ENCODE measurements around the gene ZSCAN26.

DNA sequence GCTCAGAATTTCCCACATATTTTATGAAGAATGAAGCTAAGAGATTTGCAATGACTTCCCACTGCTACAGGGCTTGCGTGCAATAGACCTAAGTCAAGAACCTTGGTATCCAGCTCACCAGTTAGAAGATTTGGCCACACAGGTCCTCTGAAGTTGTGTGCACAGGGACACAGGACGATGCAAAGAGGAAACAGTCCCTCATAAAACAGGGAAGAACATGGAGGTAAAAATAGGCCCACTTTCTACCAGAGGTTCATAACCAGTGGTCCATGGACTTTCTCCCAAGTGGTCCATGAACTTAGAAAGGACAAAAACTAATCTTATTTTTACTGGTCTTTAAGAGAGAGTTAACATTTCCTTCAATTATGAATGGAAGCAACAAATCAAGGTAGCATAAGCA lies 16.2 kb upstream of the ZSCAN26 start:
- TF ChIP-seq, protein P1, sequence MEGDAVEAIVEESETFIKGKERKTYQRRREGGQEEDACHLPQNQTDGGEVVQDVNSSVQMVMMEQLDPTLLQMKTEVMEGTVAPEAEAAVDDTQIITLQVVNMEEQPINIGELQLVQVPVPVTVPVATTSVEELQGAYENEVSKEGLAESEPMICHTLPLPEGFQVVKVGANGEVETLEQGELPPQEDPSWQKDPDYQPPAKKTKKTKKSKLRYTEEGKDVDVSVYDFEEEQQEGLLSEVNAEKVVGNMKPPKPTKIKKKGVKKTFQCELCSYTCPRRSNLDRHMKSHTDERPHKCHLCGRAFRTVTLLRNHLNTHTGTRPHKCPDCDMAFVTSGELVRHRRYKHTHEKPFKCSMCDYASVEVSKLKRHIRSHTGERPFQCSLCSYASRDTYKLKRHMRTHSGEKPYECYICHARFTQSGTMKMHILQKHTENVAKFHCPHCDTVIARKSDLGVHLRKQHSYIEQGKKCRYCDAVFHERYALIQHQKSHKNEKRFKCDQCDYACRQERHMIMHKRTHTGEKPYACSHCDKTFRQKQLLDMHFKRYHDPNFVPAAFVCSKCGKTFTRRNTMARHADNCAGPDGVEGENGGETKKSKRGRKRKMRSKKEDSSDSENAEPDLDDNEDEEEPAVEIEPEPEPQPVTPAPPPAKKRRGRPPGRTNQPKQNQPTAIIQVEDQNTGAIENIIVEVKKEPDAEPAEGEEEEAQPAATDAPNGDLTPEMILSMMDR (conservative IDR thresholded peaks at IDR 0.05): no peak
- TF ChIP-seq ZFX (IDR thresholded peaks at IDR 0.05): no peak
